ENCODE results near the gene BCAT1. TPM values are rescaled to one million over a fixed set of nuclear protein-coding genes. Genes with fewer than 3 reads are reported as not detected.

Gene BCAT1
- total RNA-seq, 1 experiment from 2014 or later: 5.8 TPM

- in situ Hi-C loops (cut with HindIII; ENCODE audit: low pct_unique_long_range_greater_than_20kb, low sequenced_read_pairs): no loop called here
- Histone ChIP-seq H3K4me1 (ENCODE audit: control insufficient read depth, insufficient read depth, low read length) (peaks cover 9% of the 10 kb centered on the region), H3K27me3 (ENCODE audit: control insufficient read depth, insufficient read depth, low read length) (peaks cover 40% of the 10 kb centered on the region), H3K9me3 (ENCODE audit: control insufficient read depth, insufficient read depth, low read depth, low read length) (no peaks in the 10 kb centered on the region), H3K27ac (ENCODE audit: low read length) (no peak overlapping the region), H3K36me3 (ENCODE audit: control insufficient read depth, insufficient read depth, low read length) (no peaks in the 10 kb centered on the region), H3K4me3 (ENCODE audit: low read depth in 2 of 2, low read length in 2 of 2) (no peak overlapping the region)
- CTCF ChIA-PET: no interaction called here
- no peak for TF ChIP-seq POLR2AphosphoS5 (IDR thresholded peaks at IDR 0.05; ENCODE audit: low read depth, low read length)
- TF ChIP-seq, protein P1, sequence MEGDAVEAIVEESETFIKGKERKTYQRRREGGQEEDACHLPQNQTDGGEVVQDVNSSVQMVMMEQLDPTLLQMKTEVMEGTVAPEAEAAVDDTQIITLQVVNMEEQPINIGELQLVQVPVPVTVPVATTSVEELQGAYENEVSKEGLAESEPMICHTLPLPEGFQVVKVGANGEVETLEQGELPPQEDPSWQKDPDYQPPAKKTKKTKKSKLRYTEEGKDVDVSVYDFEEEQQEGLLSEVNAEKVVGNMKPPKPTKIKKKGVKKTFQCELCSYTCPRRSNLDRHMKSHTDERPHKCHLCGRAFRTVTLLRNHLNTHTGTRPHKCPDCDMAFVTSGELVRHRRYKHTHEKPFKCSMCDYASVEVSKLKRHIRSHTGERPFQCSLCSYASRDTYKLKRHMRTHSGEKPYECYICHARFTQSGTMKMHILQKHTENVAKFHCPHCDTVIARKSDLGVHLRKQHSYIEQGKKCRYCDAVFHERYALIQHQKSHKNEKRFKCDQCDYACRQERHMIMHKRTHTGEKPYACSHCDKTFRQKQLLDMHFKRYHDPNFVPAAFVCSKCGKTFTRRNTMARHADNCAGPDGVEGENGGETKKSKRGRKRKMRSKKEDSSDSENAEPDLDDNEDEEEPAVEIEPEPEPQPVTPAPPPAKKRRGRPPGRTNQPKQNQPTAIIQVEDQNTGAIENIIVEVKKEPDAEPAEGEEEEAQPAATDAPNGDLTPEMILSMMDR (IDR thresholded peaks at IDR 0.05): no peak
- TF ChIP-seq TCF7L2 (IDR thresholded peaks at IDR 0.05; ENCODE audit: low read depth, low read length): no peak
- TF ChIP-seq, protein P2, sequence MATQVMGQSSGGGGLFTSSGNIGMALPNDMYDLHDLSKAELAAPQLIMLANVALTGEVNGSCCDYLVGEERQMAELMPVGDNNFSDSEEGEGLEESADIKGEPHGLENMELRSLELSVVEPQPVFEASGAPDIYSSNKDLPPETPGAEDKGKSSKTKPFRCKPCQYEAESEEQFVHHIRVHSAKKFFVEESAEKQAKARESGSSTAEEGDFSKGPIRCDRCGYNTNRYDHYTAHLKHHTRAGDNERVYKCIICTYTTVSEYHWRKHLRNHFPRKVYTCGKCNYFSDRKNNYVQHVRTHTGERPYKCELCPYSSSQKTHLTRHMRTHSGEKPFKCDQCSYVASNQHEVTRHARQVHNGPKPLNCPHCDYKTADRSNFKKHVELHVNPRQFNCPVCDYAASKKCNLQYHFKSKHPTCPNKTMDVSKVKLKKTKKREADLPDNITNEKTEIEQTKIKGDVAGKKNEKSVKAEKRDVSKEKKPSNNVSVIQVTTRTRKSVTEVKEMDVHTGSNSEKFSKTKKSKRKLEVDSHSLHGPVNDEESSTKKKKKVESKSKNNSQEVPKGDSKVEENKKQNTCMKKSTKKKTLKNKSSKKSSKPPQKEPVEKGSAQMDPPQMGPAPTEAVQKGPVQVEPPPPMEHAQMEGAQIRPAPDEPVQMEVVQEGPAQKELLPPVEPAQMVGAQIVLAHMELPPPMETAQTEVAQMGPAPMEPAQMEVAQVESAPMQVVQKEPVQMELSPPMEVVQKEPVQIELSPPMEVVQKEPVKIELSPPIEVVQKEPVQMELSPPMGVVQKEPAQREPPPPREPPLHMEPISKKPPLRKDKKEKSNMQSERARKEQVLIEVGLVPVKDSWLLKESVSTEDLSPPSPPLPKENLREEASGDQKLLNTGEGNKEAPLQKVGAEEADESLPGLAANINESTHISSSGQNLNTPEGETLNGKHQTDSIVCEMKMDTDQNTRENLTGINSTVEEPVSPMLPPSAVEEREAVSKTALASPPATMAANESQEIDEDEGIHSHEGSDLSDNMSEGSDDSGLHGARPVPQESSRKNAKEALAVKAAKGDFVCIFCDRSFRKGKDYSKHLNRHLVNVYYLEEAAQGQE (IDR thresholded peaks at IDR 0.05; ENCODE audit: insufficient read depth in 1 of 2, low read depth in 2 of 2, low read length in 1 of 2): no peak
- no peak for TF ChIP-seq SIN3A (IDR thresholded peaks at IDR 0.05; ENCODE audit: borderline replicate concordance, insufficient read depth, low read depth, low read length)
- intact Hi-C loops (cut with micrococcal nuclease; ENCODE audit: unreplicated experiment): no loop called here
- no peak for DNase-seq (ENCODE audit: low read depth, low spot score)
- POLR2A ChIA-PET: no interaction called here
- no TSS peak for BruUV-seq (replicated peaks)
- no peak for ATAC-seq
Observed at GRCh38 chr12:24950231-24950834, 1.4 kb upstream of the BCAT1 start.

- peaks cover 9% of the 10 kb centered on the region for H3K4me1 ChIP-seq (ENCODE audit: control insufficient read depth, insufficient read depth, low read length)
- TF ChIP-seq POLR2AphosphoS5 (IDR thresholded peaks at IDR 0.05; ENCODE audit: low read depth, low read length): no peak
- TF ChIP-seq, protein P2 (IDR thresholded peaks at IDR 0.05; ENCODE audit: insufficient read depth in 1 of 2, low read depth in 2 of 2, low read length in 1 of 2): no peak
- no peak for TF ChIP-seq SIN3A (IDR thresholded peaks at IDR 0.05; ENCODE audit: borderline replicate concordance, insufficient read depth, low read depth, low read length)
- no peak for TF ChIP-seq TCF7L2 (IDR thresholded peaks at IDR 0.05; ENCODE audit: low read depth, low read length)
- TF ChIP-seq, protein P1 (IDR thresholded peaks at IDR 0.05): no peak
- intact Hi-C loops (cut with micrococcal nuclease; ENCODE audit: unreplicated experiment): no loop called here
- H3K27me3 ChIP-seq (ENCODE audit: control insufficient read depth, insufficient read depth, low read length): peaks cover 40% of the 10 kb centered on the region
- H3K36me3 ChIP-seq (ENCODE audit: control insufficient read depth, insufficient read depth, low read length): no peaks in the 10 kb centered on the region
- peak overlapping the region; percentile 42 for H3K27ac ChIP-seq (ENCODE audit: low read length)
- POLR2A ChIA-PET: no interaction called here
- peak overlapping the region; percentile 49 to 72 for H3K4me3 ChIP-seq (ENCODE audit: low read depth in 2 of 2, low read length in 2 of 2)
- H3K9me3 ChIP-seq (ENCODE audit: control insufficient read depth, insufficient read depth, low read depth, low read length): no peaks in the 10 kb centered on the region
- DNase-seq (ENCODE audit: low read depth, low spot score) (no peak), ATAC-seq (peak; percentile 33)
- BruUV-seq (replicated peaks): no TSS peak
- in situ Hi-C loops (cut with HindIII; ENCODE audit: low pct_unique_long_range_greater_than_20kb, low sequenced_read_pairs): no loop called here
- CTCF ChIA-PET: no interaction called here
Observed at GRCh38 chr12:24948420-24948756, 513 bp downstream of the BCAT1 start.
